Measurements from ENCODE around the gene UBL4A.
A peak's percentile ranks its signal among the peaks of the same experiment; 100 is the strongest.
"Not testable (repeated sequence)": the region's sequence is repeated elsewhere in the genome, so short reads cannot be mapped to it uniquely, and the experiment has no call there.

The UBL4A gene

DNA sequence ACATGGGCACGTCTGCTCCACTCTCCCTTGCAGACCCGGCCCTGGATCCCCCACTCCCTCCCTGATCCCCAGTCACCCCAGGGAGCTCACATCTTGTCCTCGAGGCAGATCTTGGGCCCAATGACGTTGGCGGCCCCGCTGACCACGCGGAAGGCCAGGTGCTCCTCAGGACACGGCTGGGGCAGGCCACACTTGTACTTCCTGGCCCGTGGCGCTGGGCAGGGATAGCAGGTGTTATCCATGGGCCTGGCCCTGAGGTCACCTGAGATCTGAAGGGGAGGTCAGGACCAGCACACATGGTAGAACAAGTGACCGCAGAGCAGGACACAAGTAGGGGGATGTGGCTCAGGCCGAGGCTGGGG lies 21.9 kb upstream of the UBL4A start:
- no peak for DNase-seq

DNA sequence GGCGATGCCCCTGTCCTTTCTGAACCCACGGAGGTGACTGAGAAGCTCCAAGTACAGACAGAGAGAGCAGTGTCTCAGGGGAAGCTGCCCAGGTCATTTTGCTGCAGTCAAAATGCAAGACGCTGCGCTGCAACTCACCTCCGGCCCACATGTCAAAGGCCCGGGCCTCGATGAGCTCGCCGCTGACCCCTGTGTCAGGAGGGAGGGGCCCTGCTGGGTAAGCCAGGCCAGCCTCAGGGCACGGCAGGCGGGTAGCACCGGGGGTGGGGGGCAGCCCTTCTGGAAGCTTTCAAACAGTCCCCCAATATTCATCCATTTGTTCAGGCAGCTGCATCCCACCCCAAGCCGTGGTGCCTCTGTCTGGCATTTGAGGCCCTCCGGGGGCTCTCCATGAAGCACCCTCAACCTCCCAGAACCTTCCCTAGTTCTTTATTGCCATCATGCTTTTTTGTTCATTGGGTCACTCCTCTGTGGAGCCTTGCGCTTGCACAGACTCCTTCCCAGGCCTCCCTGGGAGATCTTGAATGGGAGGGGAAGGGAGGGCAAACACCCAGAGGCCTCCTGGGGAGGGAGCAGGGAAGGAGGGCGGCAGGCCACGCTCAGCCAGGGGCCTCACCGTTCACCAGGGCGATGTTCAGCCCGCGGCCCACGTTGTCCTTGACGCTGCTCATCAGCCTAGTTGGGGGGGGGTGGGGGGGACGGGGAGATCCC lies 21.4 kb upstream of the UBL4A start:
- no peak for DNase-seq

DNA sequence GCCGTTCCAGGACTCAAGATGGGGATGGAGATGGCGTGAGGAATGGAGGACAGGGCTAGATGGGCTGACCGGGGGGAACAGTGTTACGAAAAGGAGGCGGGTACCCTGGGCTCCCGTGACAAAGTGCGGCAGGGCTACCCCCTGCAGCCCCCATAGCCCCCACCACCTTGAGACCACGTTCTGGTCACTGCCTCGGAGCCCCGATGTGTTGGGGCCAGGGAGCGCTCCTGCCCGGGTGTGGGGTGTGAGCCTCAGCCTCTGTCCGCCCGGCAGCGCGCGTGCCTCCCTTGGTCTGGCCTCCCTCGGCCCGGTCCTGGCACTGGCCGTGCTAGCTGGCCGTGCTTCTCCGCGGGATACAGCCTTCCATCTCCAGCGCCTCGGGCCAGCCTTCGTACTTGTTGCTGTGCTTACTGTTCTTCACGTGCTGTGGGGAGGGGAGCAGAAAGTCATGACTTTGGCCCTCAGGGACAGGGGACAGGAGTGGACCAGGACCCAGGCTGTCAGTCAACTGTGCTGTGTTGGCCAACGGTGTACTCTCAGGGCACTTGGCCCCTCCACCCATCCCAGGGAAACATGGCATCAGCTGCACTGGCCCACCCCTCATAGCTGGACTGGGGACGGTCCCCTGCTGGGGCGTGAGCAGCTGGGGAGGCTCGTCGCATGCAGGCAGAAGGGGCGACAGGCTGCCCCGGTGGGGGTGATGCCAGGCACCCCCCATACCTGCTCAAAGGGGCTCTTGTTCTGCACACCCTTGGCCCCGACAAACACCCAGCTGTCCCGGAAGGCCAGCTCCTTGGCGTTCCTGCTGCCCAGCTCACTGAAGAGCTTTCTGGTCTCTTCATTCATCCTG lies 20.3 kb upstream of the UBL4A start:
- peak in 1 of 56 donors; percentile 8 for DNase-seq

DNA sequence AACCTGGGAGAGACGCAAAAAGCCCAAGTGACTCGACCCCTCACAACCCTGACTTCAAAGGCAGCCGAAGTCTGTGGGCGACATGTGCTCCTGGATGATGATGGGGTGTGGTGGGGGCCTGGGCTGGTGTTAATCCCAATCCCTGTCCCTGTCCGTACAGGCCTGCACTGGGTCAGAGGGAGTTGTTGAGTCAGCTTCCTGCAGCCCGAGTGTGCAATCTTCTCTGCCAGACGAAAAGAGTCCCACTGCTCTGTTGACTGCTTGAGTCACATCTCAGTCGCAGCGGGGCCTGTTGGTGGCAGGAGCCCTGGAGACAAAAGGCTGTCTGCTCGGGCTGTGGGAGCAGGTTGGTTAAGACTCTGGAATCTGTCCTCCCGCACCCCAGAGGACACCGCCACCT lies 19.3 kb upstream of the UBL4A start:
- no peak for DNase-seq

DNA sequence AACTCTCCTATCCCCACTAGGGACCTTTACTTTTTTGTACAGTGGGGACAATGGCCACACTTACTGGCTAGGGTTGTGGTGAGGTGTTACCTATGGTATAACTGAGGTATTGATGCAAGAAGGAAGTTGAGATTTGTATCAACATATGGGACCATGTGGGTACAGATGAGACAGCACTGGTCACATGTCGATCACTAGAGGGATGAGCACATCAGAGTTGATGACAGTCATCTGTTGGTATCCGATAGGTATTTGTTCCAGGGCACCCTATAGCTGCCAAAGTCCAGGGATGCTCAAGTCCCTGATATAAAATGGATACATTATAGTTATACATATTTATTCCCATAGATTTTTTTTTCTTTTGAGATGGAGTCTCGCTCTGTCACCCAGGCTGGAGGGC lies 16.6 kb upstream of the UBL4A start:
- no peak for DNase-seq

DNA sequence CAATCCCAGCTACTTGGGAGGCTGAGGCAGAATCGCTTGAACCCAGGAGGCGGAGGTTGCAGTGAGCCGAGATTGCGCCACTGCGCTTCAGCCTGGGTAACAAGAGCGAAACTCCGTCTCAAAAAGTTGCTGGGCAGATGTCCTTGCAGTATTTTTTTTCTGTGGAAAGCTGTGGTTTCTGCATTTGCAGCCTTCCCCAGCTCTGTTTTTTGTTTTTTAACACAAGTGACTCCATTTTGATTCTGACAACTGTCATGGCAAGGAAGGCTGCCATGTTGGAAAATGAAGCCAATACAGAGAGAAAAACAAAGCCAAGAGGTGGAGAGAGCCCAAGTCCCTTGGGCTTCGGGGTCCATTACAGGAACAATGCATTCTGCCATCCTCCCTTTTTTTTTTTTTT lies 15.7 kb upstream of the UBL4A start:
- DNase-seq, result no peak

DNA sequence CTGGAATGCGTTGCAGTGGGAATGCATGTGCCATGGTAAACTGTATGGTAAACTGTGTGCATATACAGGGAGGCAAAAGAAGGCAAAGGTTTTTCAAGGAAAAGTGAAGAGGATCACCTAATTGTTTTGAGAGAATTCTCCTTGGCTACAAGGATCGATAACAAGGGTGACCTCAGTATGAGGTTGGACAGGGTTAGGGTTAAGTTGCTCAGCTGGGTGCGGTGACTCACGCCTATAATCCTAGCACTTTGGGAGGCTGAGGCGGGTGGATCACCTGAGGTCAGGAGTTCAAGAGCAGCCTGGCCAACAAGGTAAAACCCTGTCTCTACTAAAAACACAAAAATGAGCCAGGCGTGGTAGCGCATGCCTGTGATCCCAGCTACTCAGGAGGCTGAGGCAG lies 15.0 kb upstream of the UBL4A start:
- not testable (repeated sequence) for DNase-seq

DNA sequence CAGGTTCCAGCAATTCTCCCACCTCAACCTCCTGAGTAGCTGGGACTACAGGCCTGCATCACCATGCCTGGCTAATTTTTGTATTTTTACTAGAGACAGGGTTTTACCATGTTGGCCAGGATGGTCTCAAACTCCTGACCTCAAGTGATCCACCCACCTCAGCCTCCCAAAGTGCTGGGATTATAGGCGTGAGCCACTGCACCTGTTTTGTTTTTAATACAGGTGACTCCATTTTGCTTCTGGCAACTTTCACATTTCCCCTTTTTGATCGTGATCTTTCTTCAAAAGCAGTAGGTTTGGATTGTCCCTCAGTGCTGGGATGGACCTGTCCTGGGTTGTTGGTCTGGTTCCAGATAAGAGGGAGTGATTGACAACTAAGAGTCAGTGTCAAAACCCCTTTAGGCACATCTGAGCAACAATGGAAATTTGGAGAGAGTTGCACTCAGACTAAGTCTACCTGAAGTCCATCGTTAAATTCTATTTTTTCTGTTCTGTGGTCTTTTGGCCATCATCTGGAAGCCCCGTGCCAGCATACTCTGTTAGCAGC lies 10.2 kb upstream of the UBL4A start:
- not testable (repeated sequence) for DNase-seq

DNA sequence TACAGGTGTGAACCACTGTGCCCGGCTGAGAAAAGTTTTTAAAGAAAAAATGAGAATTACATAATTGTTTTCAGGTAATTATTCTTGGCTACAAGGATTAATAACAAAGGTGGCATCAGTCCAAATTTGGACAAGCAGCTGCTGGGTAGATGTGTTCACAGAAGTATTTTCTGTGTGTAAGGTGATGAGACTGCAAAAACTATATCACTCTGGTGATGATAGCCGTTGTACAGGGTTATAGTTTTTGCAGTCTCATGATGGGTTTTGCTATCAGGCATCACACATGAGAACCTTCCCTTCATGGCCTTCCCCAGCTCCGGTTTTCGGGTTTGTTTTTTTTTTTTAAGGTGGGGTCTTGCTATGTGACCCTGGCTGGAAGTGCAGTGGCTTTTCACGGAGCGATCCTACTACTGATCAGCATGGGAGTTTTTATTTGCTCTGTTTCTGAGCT lies 9.1 kb upstream of the UBL4A start:
- DNase-seq, result no peak

DNA sequence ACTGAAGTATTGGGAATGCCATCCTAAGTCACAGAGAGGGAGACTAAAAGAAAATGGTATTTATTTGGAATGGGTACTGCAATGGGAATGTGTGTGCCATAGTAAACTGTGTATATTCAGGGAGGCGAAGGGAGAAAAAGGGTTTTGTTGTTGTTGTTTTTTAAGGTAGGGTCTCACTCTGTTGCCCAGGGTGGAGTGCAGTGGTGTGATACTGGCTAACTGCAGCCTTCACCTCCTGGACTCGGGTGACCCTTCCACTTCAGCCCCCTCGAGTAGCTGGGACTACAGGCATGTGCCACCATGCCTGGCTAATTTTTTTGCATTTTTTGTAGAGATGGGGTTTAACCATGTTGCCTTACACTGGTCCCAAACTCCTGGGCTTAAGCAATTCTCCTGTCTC lies 8.3 kb upstream of the UBL4A start:
- no peak for DNase-seq

DNA sequence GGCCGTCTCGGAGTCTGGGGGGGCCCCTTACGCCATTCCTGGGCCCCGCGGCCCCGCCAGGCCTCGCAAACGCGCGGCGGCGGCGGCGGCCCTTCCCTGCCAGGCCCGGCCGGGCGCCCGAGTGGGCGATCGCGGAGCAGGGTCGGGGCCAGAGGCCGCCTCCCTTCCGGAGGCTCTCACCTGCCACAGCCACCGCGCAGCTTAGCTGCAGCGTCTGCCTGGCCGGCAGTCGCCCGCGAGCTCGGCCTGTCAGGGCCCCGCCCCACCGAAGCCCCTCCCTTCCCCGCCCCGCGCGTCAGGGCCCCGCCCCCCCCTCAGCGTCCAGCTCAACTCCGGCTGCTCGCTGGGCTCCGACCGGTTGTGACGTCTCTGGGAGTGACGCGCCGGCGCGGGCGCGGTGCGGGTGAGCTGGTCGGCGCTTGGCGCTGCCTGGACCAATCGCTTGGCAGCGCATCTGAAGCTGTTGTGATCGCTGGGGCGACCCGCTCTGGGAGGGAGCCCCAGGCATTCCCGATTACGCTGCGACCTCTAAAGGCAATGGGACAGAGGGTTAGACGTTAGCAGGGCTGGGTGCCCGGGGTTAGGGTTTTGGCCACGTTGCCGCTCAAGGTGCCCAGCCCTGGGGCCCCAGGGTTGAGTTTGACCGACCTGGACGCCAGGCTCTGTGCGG lies 4.1 kb upstream of the UBL4A start, which contains the start of gene SLC10A3:
TSS of gene SLC10A3 (minus strand) at position 216 of the 670 bp plus-strand sequence. CDS start 1,689 bp downstream, outside the sequence.
- peak in 55 of 56 donors; percentile 33 to 96 (median 87) for DNase-seq

DNA sequence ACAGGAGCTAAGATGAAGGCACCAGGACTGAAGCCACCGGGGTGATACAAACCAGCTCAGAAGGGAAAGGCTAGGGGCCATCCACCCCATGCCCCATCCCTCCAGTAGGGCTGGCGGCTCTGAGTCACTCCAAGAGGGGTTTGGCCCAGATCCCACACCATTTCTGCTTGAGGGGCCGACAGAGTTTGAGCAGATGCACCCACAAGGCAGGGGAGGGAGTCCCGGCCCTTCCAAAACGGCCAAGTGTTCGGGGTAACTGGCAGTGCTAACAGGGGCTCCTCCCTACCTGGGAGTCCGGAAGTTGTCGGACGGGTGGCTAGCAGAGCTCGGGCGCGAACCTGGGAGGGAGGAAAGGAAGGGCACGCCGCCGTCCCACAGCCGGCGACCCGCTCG lies 3.6 kb upstream of the UBL4A start:
- DNase-seq, result peak in 1 of 56 donors; percentile 43

DNA sequence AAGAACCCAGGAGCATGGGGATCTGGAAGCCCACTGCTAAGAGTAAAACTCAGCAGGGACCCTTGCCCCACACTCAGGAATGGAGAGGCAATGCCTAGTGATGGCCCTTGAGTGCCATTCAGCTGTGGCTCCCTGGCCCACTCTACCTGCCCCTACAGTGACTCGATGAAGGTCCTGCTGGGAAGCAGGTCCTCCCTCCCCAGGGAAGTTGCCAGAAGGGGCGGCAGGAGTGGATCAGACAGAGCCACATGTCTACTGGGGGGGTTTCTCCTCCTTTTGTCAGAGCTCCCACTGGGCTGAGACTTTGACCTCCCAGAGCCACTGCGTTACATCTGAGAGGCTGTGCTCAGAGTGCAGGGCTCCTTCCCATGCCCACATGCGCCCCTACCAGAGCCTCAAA lies 2.8 kb upstream of the UBL4A start:
- DNase-seq, result no peak

DNA sequence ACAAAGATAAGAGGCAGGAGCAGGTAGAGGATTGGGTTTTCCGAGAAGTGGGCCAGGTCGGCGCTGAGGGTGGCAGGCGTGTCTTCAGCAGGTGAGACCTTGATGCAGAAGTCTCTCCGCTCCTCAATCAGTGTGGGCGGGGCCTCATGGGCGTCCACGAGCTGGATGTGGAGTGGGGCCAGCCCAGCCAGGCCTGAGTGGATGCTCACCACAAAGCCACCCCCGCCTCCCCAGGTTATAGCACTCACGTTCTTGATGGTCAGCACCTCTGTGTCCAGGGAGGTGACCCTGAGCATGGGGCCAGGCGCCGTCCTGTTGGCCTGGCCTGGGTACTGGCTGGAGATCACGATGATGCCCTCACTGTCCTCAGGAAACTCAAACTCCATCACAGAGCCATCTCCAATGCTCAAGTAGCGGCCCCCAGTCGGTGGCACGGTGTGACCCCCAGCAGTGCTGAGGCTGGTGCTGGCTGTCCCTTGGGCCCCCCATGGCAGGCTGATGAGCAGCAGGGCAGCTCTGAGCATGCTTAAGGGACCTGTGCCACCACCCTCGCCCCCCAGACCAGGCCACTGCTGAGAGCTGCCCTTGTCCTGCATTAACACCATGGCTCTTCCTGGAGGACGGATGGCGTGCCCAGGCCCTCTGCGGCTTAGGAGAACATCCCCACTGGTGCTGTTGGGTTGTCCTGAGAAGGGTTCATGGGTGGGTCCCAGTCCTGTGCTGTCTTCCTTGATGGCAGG lies 2.1 kb upstream of the UBL4A start:
- DNase-seq, result no peak

DNA sequence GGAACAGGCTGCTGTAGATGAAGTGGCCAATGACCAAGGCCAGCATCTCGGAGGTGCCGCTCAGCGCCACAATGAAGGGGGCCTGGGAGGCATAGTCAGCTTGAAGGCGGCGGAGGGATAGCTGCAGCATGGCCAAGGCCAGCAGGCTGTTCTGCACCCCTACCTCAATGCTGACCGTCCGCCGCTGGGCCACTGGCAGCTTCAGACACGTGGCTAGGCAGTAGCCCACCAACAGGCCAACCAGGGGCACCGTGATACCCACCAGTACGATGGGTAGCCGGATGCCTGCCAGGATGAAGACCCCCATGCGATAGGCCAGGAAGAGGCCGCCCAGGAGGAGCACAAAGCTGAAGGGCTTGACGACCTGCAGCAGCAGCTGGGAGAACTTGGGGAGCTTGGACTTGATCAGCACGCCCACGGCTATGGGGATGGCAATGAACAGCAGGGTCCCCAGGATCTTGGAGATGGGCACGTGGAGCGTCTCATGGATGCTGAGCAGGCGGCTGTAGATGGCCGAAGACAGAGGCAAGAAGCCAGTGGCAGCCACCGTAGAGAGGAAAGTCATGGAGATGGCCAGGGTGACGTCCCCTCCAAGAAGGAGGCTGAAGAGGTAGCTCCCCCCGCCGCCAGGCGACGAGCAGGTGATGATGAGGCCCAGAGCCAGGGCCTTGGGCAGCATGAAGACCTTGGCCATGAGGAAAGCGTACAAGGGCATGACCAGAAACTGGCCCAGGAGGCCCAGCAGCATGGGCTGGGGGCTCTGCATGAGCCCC lies 1.3 kb upstream of the UBL4A start:
- no peak for DNase-seq

DNA sequence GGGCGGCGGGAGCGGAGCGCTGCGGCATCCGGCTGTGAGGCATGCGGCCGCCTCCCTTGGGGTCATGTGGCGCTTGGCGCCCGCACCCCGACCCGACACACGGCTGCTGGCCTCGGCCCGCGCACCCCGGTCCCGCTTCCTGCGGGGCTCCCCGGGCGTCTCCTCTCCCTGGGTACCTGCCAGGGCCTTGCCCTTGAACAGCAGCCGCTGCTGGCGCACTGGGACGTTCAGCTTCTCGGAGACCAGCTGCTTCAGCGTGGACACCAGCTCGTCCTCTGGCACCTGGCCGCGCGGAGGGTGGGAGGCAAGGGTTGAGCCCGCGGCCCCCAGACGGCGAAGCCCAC lies 391 bp downstream of the UBL4A start:
- DNase-seq, result peak in 8 of 56 donors; percentile 4 to 34 (median 18)

DNA sequence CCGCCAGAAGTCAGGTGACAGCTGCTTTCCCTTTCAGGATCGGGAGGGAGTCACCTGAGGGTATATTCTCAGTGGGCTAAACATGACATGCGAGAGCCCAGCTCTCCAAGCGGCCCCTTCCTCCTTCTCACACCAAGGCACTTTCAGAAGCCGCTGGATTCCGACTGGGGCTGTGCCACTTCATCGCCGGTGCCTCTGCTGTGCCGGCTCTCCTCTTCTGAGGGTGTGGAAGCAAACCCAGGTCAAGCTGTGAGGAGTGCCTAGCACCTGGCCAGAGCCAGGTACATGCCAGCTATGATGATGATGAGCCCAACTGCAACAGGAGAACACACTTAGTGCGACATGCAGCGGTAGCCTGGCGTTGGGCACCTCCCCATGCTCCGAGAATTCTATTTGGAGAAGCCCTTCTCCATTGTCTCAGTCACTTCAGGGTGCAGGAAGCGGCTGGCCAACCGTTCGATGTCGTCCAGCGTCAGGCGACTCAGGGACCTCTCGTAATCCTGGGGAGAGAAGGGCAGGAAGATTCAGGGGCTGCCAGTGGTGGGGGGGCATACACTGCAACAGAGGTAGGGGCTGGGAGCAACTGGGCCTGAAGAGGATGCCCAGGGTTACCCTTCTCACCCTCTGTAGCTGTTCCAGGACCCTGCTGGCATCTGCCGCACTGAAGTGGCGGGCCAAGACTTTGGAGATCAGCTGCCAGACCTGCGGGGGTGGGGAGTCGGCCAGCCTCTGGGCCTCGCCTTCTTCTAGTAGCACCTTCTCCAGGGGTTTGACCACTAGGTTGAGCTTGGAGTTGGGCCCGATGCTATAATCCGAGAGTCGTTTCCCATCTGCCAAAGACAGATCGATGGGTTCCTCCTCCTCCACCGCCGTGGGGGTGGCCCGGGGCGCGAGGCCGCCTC lies 1.0 kb downstream of the UBL4A start:
- DNase-seq, result peak in 1 of 56 donors; percentile 54

DNA sequence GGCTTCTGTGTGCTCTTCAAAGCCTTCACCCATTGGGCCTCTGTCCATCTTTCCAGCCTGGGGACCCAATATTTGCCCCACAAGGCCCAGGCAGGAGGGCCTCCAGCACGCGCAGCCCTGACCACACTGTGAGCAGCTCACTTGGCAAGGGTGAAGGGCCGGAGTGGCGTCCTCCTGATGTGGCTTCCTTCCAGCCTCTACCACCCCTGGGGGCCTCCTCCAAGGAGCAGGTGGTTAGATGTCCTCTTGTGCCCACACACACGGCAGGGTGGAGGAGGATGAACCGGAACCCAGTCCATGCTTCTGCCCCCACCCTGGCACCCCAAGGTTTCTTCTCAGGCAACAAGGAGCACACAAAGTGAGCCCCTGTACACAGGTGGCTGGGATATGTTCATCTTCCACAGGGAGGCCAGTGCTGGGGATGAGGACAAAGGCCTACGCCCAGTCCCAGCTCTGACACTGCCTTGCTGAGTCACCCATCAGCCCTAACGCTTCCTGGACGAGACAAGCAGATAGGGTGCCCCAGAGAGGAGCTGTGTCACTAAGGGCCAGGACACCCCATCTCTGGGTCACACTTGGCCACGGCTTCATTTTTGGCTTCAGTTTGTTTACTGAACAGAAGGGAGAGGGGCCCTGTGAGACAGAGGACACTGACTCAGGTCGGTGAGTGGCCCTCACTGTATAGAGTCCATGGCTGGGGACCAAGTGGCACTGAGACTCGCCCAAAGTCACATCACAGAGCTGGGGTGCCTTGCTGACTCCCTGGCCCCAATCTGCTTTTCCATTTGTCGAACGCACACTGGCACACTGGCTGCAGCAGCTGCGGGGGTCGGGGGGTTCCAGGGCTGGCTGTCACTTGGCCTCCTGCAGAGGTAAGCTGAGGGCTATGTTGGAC lies 1.9 kb downstream of the UBL4A start:
- no peak for DNase-seq
